H9 (cell line): ENCODE measurements around the gene ENKD1. TPM values are rescaled to one million over a fixed set of nuclear protein-coding genes. Genes with fewer than 3 reads are reported as not detected.
A peak's percentile ranks its signal among the peaks of the same experiment; 100 is the strongest.

Source experiments
- DNase-seq: peaks from one replicate; pipeline ENCODE4 v3.0.0-alpha.2; 2017
- H2AFZ ChIP-seq: one replicate; pipeline ENCODE4 v1.6.1; 2013; ENCODE audit warnings: mild to moderate bottlenecking, low read length, control low read depth, moderate library complexity
- H2AK5ac ChIP-seq: 2 replicates; pipeline ENCODE4 v1.6.1; 2013; ENCODE audit warnings: low read length, control low read depth, mixed read lengths; ENCODE audit not compliant: insufficient read length
- H2BK120ac ChIP-seq: one replicate; pipeline ENCODE4 v1.6.1; 2013; ENCODE audit warnings: low read depth, mild to moderate bottlenecking, low read length, control low read depth, inconsistent platforms; ENCODE audit not compliant: poor library complexity, severe bottlenecking
- H2BK12ac ChIP-seq: 2 replicates; pipeline ENCODE4 v1.6.1; 2013; ENCODE audit warnings: low read length, control low read depth, mixed read lengths, low read depth; ENCODE audit not compliant: insufficient read length
- H2BK15ac ChIP-seq: 2 replicates; pipeline ENCODE4 v1.6.1; 2013; ENCODE audit warnings: low read depth, low read length, control low read depth
- H2BK20ac ChIP-seq: one replicate; pipeline ENCODE4 v1.6.1; 2013; ENCODE audit warnings: low read depth, mild to moderate bottlenecking, low read length, control low read depth, inconsistent platforms; ENCODE audit not compliant: poor library complexity, severe bottlenecking
- H2BK5ac ChIP-seq: 2 replicates; pipeline ENCODE4 v1.6.1; 2013; ENCODE audit warnings: low read length, control low read depth, mixed read lengths; ENCODE audit not compliant: insufficient read length
- H3K14ac ChIP-seq: 2 replicates; pipeline ENCODE4 v1.6.1; 2013; ENCODE audit warnings: low read length, control low read depth; ENCODE audit not compliant: insufficient read depth
- H3K18ac ChIP-seq: 2 replicates; pipeline ENCODE4 v1.6.1; 2013; ENCODE audit warnings: low read depth, mild to moderate bottlenecking, mixed read lengths, low read length, control low read depth; ENCODE audit not compliant: insufficient read length
- H3K23ac ChIP-seq: 2 replicates; pipeline ENCODE4 v1.6.1; 2013; ENCODE audit warnings: low read length, control low read depth, mixed read lengths, low read depth; ENCODE audit not compliant: insufficient read length
- H3K23me2 ChIP-seq: 2 replicates; pipeline ENCODE4 v1.6.1; 2013; ENCODE audit warnings: low read depth, mild to moderate bottlenecking, mixed read lengths, low read length, control low read depth; ENCODE audit not compliant: insufficient read length, poor library complexity, severe bottlenecking
- H3K27ac ChIP-seq: 2 replicates; pipeline ENCODE4 v1.5.1; 2013; ENCODE audit warnings: low read length, control low read depth, mixed read lengths, low read depth; ENCODE audit not compliant: insufficient read length
- H3K27me3 ChIP-seq: 2 replicates; pipeline ENCODE4 v1.6.1; 2013; ENCODE audit warnings: low read length, control low read depth, inconsistent platforms; ENCODE audit not compliant: insufficient read depth
- H3K4ac ChIP-seq: 2 replicates; pipeline ENCODE4 v1.6.1; 2013; ENCODE audit warnings: low read depth, mild to moderate bottlenecking, control low read depth, inconsistent platforms, low read length, moderate library complexity
- H3K4me1 ChIP-seq: 2 replicates; pipeline ENCODE4 v1.6.1; 2013; ENCODE audit warnings: low read length, control low read depth, inconsistent platforms; ENCODE audit not compliant: insufficient read depth
- H3K4me2 ChIP-seq: 2 replicates; pipeline ENCODE4 v1.6.1; 2013; ENCODE audit warnings: low read length, control low read depth, mixed read lengths; ENCODE audit not compliant: insufficient read length, insufficient read depth
- H3K56ac ChIP-seq: 2 replicates; pipeline ENCODE4 v1.6.1; 2013; ENCODE audit warnings: low read depth, mild to moderate bottlenecking, mixed read lengths, low read length, control low read depth; ENCODE audit not compliant: insufficient read length
- H3K79me1 ChIP-seq: 2 replicates; pipeline ENCODE4 v1.6.1; 2013; ENCODE audit warnings: low read depth, mild to moderate bottlenecking, moderate library complexity, low read length, control low read depth, inconsistent platforms; ENCODE audit not compliant: insufficient read depth, poor library complexity, severe bottlenecking
- H3K79me2 ChIP-seq: 2 replicates; pipeline ENCODE4 v1.6.1; 2013; ENCODE audit warnings: low read length, control low read depth, inconsistent platforms; ENCODE audit not compliant: insufficient read depth
- H3K9ac ChIP-seq: 2 replicates; pipeline ENCODE4 v1.6.1; 2013; ENCODE audit warnings: low read length, control low read depth, mixed read lengths; ENCODE audit not compliant: insufficient read length; ENCODE audit errors: extremely low read depth
- H3K9me3 ChIP-seq: one replicate; pipeline ENCODE4 v1.6.1; 2013; ENCODE audit warnings: low read depth, low read length, inconsistent platforms; ENCODE audit not compliant: control insufficient read depth
- H3T11ph ChIP-seq: one replicate; pipeline ENCODE4 v1.6.1; 2013; ENCODE audit warnings: mild to moderate bottlenecking, low read length, control low read depth, inconsistent platforms
- H4K20me1 ChIP-seq: one replicate; pipeline ENCODE4 v1.6.1; 2013; ENCODE audit not compliant: control insufficient read depth, insufficient read length, insufficient read depth
- H4K5ac ChIP-seq: 2 replicates; pipeline ENCODE4 v1.6.1; 2013; ENCODE audit warnings: low read depth, mild to moderate bottlenecking, mixed read lengths, low read length, control low read depth; ENCODE audit not compliant: insufficient read length
- H4K8ac ChIP-seq: replicated peaks from 2 replicates; pipeline ENCODE4 v1.6.1; 2013; ENCODE audit warnings: low read length, control low read depth, mixed read lengths, low read depth; ENCODE audit not compliant: insufficient read length
- H4K91ac ChIP-seq: 2 replicates; pipeline ENCODE4 v1.6.1; 2013; ENCODE audit warnings: low read depth, mild to moderate bottlenecking, moderate library complexity, mixed read lengths, low read length, control low read depth; ENCODE audit not compliant: insufficient read length
- H3K27ac Mint-ChIP-seq, 3 experiments: 2 replicates in 2 of 3; 3 replicates in 1 of 3; pipeline ENCODE4 v1.8.0; 2020 to 2021; ENCODE audit warnings: mixed read lengths in 3 of 3, mild to moderate bottlenecking in 1 of 3, moderate library complexity in 1 of 3
- H3K27me3 Mint-ChIP-seq: 2 replicates; pipeline ENCODE4 v1.8.0; 2021; ENCODE audit warnings: low read depth, mild to moderate bottlenecking, moderate library complexity, mixed read lengths
- H3K36me3 Mint-ChIP-seq, 3 experiments: 2 replicates in 2 of 3; 3 replicates in 1 of 3; pipeline ENCODE4 v1.8.0; 2020 to 2021; ENCODE audit warnings: low read depth in 3 of 3, mixed read lengths in 3 of 3; ENCODE audit not compliant: insufficient read depth in 1 of 3
- H3K4me1 Mint-ChIP-seq, 2 experiments: 2 replicates each; pipeline ENCODE4 v1.8.0; 2020; ENCODE audit warnings: mixed read lengths in 2 of 2
- H3K4me3 Mint-ChIP-seq, 2 experiments: 2 replicates in 1 of 2; 3 replicates in 1 of 2; pipeline ENCODE4 v1.8.0; 2020 to 2021; ENCODE audit warnings: mild to moderate bottlenecking in 2 of 2, mixed read lengths in 2 of 2, moderate library complexity in 1 of 2
- H3K9me3 Mint-ChIP-seq, 2 experiments: 2 replicates in 1 of 2; 3 replicates in 1 of 2; pipeline ENCODE4 v1.8.0; 2020; ENCODE audit warnings: mild to moderate bottlenecking in 2 of 2, mixed read lengths in 2 of 2, moderate library complexity in 1 of 2
- WGBS: extraction: QIAGEN DNeasy Blood & Tissue Kit; methylation state at CpG from one replicate; pipeline ENCODE4 v1.1.7; 2013; ENCODE audit warnings: missing lambda C conversion rate, low lambda C conversion rate, mixed read lengths; ENCODE audit not compliant: insufficient read length; ENCODE audit errors: extremely low coverage; 5-methylcytosine and 5-hydroxymethylcytosine counted together
- total RNA-seq: library from RNA; stranded (reverse); gene quantifications from 2 replicates; pipeline ENCODE4 v1.2.1, GENCODE V29; 2021
- TF ChIP-seq, protein P1 (sequence below): fragments of 200-600 bp; sonication (generic); conservative IDR thresholded peaks from 3 replicates; pipeline ENCODE4 v1.8.0; 2021; ENCODE audit warnings: antibody characterized with exemption, mild to moderate bottlenecking

ENKD1 gene
- total RNA-seq, 1 experiment from 2014 or later: 9.5 TPM

DNA sequence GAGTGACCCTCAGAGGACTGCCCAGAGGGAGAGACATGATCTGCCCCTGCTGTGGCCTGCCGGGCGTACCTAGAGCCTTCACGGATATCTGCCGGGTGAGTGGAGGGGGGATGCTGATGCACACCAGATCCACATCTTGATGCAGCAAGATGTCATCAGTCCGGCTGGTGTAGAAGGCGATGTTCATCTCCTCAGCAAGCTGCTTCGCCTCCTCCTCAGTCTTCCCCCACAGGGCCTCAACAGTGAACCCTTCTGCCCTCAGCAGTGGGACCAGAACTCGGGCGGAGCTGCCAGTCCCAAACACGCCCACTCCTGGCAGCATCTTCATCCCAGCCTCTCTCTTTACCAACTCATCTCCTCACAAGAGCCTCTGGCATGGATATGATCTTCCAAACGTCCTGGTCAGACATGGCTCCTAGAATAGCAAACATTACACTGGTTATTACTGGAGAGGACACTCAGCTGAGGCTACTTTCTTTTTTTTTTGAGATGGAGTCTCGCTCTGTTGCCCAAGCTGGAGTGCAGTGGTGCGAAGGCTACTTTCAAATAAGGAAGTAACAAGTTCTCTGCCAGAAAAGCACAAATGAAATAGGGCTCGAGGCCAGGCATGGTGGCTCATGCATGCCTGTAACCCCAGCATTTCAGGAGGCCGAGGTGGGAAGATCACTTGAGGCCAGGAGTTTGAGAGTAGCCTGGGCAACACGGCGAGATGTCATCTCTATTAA, 19.0 kb upstream of the ENKD1 start:
- Histone ChIP-seq H3K27ac (no peak overlapping the region), H3K23me2 (no peaks in the 10 kb centered on the region), H3K79me1 (no peaks in the 10 kb centered on the region), H3K9ac (no peak overlapping the region), H3K4me2 (no peak overlapping the region), H2AFZ (no peak overlapping the region), H3K79me2 (no peaks in the 10 kb centered on the region), H2AK5ac (no peak overlapping the region), H4K5ac (no peak overlapping the region), H3K23ac (no peak overlapping the region), H3K18ac (no peak overlapping the region), H4K20me1 (no peaks in the 10 kb centered on the region), H2BK20ac (no peak overlapping the region), H4K8ac (peak overlapping the region; percentile 77), H2BK15ac (0 out of 2 replicates have a peak overlapping the region, but pooled peaks have one; percentile 54), H3K9me3 (no peaks in the 10 kb centered on the region), H2BK12ac (no peak overlapping the region), H3K56ac (no peak overlapping the region), H2BK120ac (no peak overlapping the region), H3T11ph (no peak overlapping the region), H4K91ac (no peak overlapping the region), H3K27me3 (no peaks in the 10 kb centered on the region), H3K4ac (no peak overlapping the region), H3K14ac (no peak overlapping the region), H2BK5ac (no peak overlapping the region), H3K4me1 (no peaks in the 10 kb centered on the region)
- Mint-ChIP-seq H3K27me3 (no peaks in the 10 kb centered on the region), H3K4me3 (no peak overlapping the region), H3K4me1 (no peaks in the 10 kb centered on the region), H3K9me3 (no peaks in the 10 kb centered on the region), H3K27ac (no peak overlapping the region; a peak in 1 of 7 replicates), H3K36me3 (peaks cover 8 to 17% (median 17%) of the 10 kb centered on the region in 3 experiments; a peak in 6 of 7 replicates)
- DNase-seq: no peak
- WGBS: no CpG with 5 or more reads among the region's 17 CpGs
- TF ChIP-seq, protein P1, sequence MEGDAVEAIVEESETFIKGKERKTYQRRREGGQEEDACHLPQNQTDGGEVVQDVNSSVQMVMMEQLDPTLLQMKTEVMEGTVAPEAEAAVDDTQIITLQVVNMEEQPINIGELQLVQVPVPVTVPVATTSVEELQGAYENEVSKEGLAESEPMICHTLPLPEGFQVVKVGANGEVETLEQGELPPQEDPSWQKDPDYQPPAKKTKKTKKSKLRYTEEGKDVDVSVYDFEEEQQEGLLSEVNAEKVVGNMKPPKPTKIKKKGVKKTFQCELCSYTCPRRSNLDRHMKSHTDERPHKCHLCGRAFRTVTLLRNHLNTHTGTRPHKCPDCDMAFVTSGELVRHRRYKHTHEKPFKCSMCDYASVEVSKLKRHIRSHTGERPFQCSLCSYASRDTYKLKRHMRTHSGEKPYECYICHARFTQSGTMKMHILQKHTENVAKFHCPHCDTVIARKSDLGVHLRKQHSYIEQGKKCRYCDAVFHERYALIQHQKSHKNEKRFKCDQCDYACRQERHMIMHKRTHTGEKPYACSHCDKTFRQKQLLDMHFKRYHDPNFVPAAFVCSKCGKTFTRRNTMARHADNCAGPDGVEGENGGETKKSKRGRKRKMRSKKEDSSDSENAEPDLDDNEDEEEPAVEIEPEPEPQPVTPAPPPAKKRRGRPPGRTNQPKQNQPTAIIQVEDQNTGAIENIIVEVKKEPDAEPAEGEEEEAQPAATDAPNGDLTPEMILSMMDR: no peak
